HepG2 (cell line): ENCODE data around the gene C1orf159. TPM values are rescaled to one million over a fixed set of nuclear protein-coding genes. Genes with fewer than 3 reads are reported as not detected.

ENCODE experiments used
- BCL6 ChIP-seq: IDR thresholded peaks from 2 replicates; pipeline ENCODE4 v1.6.1; 2016; ENCODE audit warnings: missing genetic modification reagents, missing compliant biosample characterization
- GTF3A ChIP-seq: sonication (generic); formaldehyde crosslinking; conservative IDR thresholded peaks from 2 replicates; pipeline ENCODE4 v1.4.0; 2020; ENCODE audit warnings: mild to moderate bottlenecking, missing genetic modification reagents
- NRL ChIP-seq: sonication (generic); formaldehyde crosslinking; IDR thresholded peaks from 2 replicates; pipeline ENCODE4 v1.5.0; 2020; ENCODE audit warnings: missing genetic modification reagents, mild to moderate bottlenecking, moderate library complexity, borderline replicate concordance
- ZNF563 ChIP-seq: sonication (generic); formaldehyde crosslinking; IDR thresholded peaks from 2 replicates; pipeline ENCODE4 v1.8.0; 2022; ENCODE audit warnings: mild to moderate bottlenecking, moderate library complexity, missing genetic modification reagents
- ZNF674 ChIP-seq: sonication (generic); formaldehyde crosslinking; IDR thresholded peaks from 2 replicates; pipeline ENCODE4 v1.5.0; 2020; ENCODE audit warnings: low read depth, mild to moderate bottlenecking, missing genetic modification reagents
- polyA plus RNA-seq, 8 experiments: library from polyadenylated mRNA; depleted of rRNA in 3 of 8; stranded (reverse) in 7 of 8; unstranded in 1 of 8; fragments of >200 nt; fragmentation: Illumina TruSeq in 4 of 8; extraction: Trizol in 4 of 8; gene quantifications; 2 replicates each; pipeline versions ENCODE4 v1.2.1 to v1.2.3, GENCODE V29; 2011 to 2016; ENCODE audit warnings: low read depth in 4 of 8, missing spikeins in 1 of 8, mixed read lengths in 1 of 8; ENCODE audit not compliant: insufficient read depth in 1 of 8
- total RNA-seq, 5 experiments: library from RNA; depleted of rRNA; stranded (reverse); fragments of >200 nt; fragmentation: Illumina TruSeq; extraction: Trizol; gene quantifications; 2 replicates each; pipeline ENCODE4 v1.2.3, GENCODE V29; 2016; ENCODE audit warnings: low read depth in 1 of 5
- TF ChIP-seq, protein P1 (sequence below): sonication (generic); formaldehyde crosslinking; IDR thresholded peaks from 2 replicates; pipeline ENCODE4 v1.5.1; 2020; ENCODE audit warnings: mild to moderate bottlenecking, missing genetic modification reagents, moderate library complexity
- TF ChIP-seq, protein P2 (sequence below): sonication (generic); formaldehyde crosslinking; IDR thresholded peaks from 2 replicates; pipeline ENCODE4 v1.5.1; 2020; ENCODE audit warnings: mild to moderate bottlenecking, missing genetic modification reagents, borderline replicate concordance
- TF ChIP-seq, protein P3 (sequence below): sonication (generic); formaldehyde crosslinking; IDR thresholded peaks from 2 replicates; pipeline ENCODE4 v1.8.1; 2023; ENCODE audit warnings: mild to moderate bottlenecking, missing genetic modification reagents
- TF ChIP-seq, protein P4 (sequence below): IDR thresholded peaks from 2 replicates; pipeline ENCODE4 v1.6.1; 2016; ENCODE audit warnings: control low read depth
- TF ChIP-seq, protein P5 (sequence below): sonication (generic); formaldehyde crosslinking; IDR thresholded peaks from 2 replicates; pipeline ENCODE4 v1.5.0; 2020; ENCODE audit warnings: missing genetic modification reagents
- TF ChIP-seq, protein P6 (sequence below): sonication (generic); formaldehyde crosslinking; IDR thresholded peaks from 2 replicates; pipeline ENCODE4 v1.5.0; 2020; ENCODE audit warnings: mild to moderate bottlenecking, missing genetic modification reagents, moderate library complexity

Gene C1orf159
- total and polyA plus RNA-seq, 2 of the 13 experiments (the other 11 are each of a cell fraction or from before 2014, with no cell fraction given) = 3.8 to 6.7 TPM

DNA sequence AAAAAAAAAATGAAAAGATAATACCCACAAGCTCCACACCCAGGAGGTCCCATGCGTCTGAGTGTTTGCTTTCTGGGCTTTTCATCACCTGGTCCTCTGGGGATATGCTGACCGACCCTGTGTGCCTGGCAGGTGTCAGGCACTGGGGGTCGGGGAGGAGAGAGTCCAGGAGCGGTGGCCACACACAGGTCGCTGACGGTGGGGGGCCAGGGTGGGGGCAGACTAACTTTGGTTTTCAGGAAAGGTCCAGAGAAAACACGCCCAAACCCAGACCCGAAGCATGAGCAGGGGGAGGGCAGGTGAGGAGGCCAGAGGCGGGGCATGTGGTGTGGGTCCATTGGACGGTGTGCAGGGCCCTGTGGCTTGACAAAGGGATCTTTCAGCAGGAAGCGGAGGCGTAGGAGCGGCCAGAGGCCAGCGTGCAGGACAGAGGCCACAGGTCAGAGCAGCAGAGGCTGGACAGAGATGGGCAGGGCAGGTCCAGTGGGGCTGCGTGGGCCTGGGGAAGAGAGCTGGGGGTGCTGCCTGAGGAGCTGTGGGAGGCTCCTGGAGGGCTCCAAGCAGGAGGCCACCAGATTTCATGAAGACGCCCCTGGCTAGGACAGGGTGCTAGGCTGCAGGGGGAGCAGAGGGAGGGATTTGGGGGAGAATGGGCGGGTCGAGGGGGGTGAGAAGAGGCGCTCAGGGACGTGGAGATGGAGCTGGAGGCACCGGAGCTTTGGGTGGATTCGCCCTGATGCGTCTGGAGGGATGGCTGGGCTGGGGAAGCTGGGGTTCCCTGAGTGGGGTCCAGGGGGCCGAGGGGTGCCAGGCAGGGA, 57.6 kb downstream of the C1orf159 start (continued):
- TF ChIP-seq, protein P1, sequence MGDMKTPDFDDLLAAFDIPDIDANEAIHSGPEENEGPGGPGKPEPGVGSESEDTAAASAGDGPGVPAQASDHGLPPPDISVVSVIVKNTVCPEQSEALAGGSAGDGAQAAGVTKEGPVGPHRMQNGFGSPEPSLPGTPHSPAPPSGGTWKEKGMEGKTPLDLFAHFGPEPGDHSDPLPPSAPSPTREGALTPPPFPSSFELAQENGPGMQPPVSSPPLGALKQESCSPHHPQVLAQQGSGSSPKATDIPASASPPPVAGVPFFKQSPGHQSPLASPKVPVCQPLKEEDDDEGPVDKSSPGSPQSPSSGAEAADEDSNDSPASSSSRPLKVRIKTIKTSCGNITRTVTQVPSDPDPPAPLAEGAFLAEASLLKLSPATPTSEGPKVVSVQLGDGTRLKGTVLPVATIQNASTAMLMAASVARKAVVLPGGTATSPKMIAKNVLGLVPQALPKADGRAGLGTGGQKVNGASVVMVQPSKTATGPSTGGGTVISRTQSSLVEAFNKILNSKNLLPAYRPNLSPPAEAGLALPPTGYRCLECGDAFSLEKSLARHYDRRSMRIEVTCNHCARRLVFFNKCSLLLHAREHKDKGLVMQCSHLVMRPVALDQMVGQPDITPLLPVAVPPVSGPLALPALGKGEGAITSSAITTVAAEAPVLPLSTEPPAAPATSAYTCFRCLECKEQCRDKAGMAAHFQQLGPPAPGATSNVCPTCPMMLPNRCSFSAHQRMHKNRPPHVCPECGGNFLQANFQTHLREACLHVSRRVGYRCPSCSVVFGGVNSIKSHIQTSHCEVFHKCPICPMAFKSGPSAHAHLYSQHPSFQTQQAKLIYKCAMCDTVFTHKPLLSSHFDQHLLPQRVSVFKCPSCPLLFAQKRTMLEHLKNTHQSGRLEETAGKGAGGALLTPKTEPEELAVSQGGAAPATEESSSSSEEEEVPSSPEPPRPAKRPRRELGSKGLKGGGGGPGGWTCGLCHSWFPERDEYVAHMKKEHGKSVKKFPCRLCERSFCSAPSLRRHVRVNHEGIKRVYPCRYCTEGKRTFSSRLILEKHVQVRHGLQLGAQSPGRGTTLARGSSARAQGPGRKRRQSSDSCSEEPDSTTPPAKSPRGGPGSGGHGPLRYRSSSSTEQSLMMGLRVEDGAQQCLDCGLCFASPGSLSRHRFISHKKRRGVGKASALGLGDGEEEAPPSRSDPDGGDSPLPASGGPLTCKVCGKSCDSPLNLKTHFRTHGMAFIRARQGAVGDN (CRISPR knock-in tag) = peak; percentile 93
- TF ChIP-seq GTF3A (no peak), ZNF674 (CRISPR knock-in tag) (no peak), ZNF563 (0 out of 2 replicates have a peak, but pooled peaks have one; percentile 9), BCL6 (CRISPR knock-in tag) (peak; percentile 56; the same call in 1 of the 2 replicates), NRL (peak; percentile 14; the same call in 1 of the 2 replicates)
- TF ChIP-seq, protein P2, sequence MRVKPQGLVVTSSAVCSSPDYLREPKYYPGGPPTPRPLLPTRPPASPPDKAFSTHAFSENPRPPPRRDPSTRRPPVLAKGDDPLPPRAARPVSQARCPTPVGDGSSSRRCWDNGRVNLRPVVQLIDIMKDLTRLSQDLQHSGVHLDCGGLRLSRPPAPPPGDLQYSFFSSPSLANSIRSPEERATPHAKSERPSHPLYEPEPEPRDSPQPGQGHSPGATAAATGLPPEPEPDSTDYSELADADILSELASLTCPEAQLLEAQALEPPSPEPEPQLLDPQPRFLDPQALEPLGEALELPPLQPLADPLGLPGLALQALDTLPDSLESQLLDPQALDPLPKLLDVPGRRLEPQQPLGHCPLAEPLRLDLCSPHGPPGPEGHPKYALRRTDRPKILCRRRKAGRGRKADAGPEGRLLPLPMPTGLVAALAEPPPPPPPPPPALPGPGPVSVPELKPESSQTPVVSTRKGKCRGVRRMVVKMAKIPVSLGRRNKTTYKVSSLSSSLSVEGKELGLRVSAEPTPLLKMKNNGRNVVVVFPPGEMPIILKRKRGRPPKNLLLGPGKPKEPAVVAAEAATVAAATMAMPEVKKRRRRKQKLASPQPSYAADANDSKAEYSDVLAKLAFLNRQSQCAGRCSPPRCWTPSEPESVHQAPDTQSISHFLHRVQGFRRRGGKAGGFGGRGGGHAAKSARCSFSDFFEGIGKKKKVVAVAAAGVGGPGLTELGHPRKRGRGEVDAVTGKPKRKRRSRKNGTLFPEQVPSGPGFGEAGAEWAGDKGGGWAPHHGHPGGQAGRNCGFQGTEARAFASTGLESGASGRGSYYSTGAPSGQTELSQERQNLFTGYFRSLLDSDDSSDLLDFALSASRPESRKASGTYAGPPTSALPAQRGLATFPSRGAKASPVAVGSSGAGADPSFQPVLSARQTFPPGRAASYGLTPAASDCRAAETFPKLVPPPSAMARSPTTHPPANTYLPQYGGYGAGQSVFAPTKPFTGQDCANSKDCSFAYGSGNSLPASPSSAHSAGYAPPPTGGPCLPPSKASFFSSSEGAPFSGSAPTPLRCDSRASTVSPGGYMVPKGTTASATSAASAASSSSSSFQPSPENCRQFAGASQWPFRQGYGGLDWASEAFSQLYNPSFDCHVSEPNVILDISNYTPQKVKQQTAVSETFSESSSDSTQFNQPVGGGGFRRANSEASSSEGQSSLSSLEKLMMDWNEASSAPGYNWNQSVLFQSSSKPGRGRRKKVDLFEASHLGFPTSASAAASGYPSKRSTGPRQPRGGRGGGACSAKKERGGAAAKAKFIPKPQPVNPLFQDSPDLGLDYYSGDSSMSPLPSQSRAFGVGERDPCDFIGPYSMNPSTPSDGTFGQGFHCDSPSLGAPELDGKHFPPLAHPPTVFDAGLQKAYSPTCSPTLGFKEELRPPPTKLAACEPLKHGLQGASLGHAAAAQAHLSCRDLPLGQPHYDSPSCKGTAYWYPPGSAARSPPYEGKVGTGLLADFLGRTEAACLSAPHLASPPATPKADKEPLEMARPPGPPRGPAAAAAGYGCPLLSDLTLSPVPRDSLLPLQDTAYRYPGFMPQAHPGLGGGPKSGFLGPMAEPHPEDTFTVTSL (CRISPR knock-in tag) = no peak
- TF ChIP-seq, protein P3, sequence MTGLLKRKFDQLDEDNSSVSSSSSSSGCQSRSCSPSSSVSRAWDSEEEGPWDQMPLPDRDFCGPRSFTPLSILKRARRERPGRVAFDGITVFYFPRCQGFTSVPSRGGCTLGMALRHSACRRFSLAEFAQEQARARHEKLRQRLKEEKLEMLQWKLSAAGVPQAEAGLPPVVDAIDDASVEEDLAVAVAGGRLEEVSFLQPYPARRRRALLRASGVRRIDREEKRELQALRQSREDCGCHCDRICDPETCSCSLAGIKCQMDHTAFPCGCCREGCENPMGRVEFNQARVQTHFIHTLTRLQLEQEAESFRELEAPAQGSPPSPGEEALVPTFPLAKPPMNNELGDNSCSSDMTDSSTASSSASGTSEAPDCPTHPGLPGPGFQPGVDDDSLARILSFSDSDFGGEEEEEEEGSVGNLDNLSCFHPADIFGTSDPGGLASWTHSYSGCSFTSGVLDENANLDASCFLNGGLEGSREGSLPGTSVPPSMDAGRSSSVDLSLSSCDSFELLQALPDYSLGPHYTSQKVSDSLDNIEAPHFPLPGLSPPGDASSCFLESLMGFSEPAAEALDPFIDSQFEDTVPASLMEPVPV (CRISPR knock-in tag) = 0 out of 2 replicates have a peak, but pooled peaks have one; percentile 42
- TF ChIP-seq, protein P4, sequence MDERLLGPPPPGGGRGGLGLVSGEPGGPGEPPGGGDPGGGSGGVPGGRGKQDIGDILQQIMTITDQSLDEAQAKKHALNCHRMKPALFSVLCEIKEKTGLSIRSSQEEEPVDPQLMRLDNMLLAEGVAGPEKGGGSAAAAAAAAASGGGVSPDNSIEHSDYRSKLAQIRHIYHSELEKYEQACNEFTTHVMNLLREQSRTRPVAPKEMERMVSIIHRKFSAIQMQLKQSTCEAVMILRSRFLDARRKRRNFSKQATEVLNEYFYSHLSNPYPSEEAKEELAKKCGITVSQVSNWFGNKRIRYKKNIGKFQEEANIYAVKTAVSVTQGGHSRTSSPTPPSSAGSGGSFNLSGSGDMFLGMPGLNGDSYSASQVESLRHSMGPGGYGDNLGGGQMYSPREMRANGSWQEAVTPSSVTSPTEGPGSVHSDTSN (CRISPR knock-in tag) = no peak
- TF ChIP-seq, protein P5, sequence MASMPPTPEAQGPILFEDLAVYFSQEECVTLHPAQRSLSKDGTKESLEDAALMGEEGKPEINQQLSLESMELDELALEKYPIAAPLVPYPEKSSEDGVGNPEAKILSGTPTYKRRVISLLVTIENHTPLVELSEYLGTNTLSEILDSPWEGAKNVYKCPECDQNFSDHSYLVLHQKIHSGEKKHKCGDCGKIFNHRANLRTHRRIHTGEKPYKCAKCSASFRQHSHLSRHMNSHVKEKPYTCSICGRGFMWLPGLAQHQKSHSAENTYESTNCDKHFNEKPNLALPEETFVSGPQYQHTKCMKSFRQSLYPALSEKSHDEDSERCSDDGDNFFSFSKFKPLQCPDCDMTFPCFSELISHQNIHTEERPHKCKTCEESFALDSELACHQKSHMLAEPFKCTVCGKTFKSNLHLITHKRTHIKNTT = no peak
- TF ChIP-seq, protein P6, sequence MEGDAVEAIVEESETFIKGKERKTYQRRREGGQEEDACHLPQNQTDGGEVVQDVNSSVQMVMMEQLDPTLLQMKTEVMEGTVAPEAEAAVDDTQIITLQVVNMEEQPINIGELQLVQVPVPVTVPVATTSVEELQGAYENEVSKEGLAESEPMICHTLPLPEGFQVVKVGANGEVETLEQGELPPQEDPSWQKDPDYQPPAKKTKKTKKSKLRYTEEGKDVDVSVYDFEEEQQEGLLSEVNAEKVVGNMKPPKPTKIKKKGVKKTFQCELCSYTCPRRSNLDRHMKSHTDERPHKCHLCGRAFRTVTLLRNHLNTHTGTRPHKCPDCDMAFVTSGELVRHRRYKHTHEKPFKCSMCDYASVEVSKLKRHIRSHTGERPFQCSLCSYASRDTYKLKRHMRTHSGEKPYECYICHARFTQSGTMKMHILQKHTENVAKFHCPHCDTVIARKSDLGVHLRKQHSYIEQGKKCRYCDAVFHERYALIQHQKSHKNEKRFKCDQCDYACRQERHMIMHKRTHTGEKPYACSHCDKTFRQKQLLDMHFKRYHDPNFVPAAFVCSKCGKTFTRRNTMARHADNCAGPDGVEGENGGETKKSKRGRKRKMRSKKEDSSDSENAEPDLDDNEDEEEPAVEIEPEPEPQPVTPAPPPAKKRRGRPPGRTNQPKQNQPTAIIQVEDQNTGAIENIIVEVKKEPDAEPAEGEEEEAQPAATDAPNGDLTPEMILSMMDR = peak; percentile 33
